GM18511 (cell line): ENCODE data around the gene CNBP.
A peak's percentile ranks its signal among the peaks of the same experiment; 100 is the strongest.
"Not testable (repeated sequence)": the region's sequence is repeated elsewhere in the genome, so short reads cannot be mapped to it uniquely, and the experiment has no call there.

Source experiments
- ATAC-seq: cut with Tn5 transposase; IDR thresholded peaks from one replicate; pipeline ENCODE4 v1.9.1; 2021; ENCODE audit warnings: mild to moderate bottlenecking, moderate library complexity; ENCODE audit not compliant: unreplicated experiment

CNBP gene

GRCh38 chr3:129183569-129184395, at the start of gene CNBP:
CNBP (minus strand) TSS chr3:129183896; CDS start chr3:129171757, 12,139 bp downstream.
- ATAC-seq = peak; percentile 91

GRCh38 chr3:129231331-129232119, 47.8 kb upstream of the CNBP start:
- no peak for ATAC-seq

- ATAC-seq = no peak
Observed at GRCh38 chr3:129230311-129231019, 46.8 kb upstream of the CNBP start.

GRCh38 chr3:129228891-129229585, 45.3 kb upstream of the CNBP start:
- no peak for ATAC-seq

DNA sequence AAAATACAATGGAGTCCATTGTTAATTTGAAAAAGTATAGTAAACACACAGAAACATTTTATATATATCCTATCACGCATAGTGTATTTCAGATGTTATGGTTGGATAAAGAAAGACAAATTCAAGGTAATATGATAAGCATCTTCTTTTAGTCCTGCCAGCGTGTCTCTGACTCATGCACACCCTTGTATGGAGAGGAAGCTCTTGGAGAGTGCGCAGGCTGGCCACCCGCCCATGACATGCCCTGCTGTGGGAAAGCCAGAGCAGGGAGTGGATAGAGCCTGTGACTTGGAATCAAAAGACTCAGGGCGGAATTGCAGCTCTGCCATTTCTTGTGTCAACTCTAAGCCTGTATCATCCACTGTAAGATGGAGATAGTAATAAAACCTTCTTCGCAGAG, 42.7 kb upstream of the CNBP start:
- no peak for ATAC-seq

GRCh38 chr3:129224984-129225393, 41.3 kb upstream of the CNBP start:
- no peak for ATAC-seq

DNA sequence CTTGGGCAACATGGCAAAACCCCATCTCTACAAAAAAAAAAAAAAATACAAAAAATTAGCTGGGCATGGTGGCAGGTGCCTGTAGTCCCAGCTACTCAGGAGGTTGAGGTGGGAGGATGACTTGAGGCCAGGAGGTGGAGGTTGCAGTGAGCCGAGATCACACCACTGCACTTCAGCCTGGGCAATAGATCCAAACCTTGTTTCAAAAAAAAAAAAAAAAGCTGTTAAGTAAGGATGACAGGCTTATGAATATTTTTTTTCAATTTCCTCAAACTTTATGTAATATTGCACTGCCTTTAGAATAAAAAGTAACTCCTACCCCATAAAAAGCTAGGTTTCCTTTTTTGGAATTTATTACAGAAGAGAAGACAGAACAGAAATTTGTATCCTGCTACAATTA, 40.7 kb upstream of the CNBP start:
- not testable (repeated sequence) for ATAC-seq

DNA sequence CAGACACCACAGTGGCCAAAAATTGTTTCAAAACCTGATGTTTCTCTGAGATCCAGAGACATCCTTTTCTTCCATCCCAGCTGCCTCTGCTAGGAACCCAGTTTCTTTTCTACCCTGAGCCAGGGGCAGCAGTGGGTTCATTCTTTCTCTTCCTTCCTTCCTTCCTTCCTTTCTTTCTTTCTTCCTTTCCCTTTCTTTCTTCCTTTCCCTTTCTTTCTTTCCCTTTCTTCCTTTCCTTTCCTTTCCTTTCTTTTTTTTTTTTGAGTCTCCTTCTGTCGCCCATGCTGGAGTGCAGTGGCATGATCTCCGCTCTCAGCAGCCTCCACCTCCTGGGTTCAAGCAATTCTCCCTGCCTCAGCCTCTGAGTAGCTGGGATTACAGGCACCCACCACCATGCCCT, 35.0 kb upstream of the CNBP start:
- no peak for ATAC-seq

- no peak for ATAC-seq
Observed at GRCh38 chr3:129213238-129213637, 29.5 kb upstream of the CNBP start.

- ATAC-seq = no peak
Observed at GRCh38 chr3:129211772-129212171, 28.1 kb upstream of the CNBP start.

GRCh38 chr3:129211345-129211744, 27.6 kb upstream of the CNBP start:
- ATAC-seq = no peak

GRCh38 chr3:129207479-129207878, 23.8 kb upstream of the CNBP start:
- no peak for ATAC-seq

DNA sequence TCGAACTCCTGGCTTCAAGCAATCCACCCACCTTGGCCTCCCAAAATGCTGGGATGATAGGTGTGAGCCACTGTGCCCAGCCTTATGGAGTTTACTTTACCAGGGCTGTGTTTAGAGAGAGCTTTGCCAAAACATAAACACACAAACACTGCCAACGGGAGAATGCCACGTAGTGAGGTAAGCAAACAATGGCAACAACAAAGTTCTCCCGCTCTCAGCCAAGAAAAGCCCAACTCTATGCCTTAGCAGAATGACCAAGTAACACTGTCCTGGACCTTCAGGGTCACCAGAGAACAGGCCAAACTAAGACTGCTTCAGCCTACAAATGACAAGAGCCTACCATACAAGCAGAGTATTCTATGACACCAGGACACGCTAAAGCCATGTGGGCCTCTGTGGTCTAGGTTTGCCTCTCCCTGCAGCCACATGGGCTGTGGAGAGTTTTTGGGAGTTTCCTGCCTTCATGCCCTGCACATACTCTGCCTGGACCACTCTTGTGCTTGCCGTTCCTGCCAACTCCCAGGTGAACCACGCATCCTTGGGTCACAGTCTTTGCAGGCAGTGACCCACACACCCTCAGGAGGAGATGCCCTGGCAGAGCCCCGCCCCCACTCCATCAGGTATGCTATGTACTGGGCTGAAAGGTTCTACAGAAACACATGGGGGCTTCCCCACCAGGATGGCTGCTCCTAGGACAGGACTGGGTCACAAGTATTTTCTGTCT, 21.6 kb upstream of the CNBP start:
- ATAC-seq = no peak

DNA sequence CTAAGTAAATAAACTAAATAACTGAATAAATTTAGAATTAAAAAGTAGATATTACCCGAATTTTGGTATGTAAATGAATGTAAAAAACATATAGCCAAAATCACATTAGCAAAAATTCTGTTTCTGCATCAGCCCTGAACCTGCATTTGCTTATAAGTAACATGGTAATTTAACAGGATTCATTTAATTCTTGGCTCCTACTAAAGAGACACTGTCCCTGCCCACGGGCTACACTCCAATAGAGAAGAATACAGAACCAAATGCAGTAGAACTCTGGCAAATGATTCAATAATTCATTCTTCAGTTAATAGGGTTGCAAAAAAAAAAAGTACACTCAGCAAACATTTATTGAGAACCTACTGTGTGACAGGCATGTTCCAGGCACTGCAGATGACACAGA, 20.8 kb upstream of the CNBP start:
- ATAC-seq = no peak

GRCh38 chr3:129199366-129199765, 15.7 kb upstream of the CNBP start:
- no peak for ATAC-seq

- no peak for ATAC-seq
Observed at GRCh38 chr3:129197321-129197720, 13.6 kb upstream of the CNBP start.

GRCh38 chr3:129196601-129197000, 12.9 kb upstream of the CNBP start:
- no peak for ATAC-seq

GRCh38 chr3:129195731-129196256, 12.1 kb upstream of the CNBP start:
- no peak for ATAC-seq

DNA sequence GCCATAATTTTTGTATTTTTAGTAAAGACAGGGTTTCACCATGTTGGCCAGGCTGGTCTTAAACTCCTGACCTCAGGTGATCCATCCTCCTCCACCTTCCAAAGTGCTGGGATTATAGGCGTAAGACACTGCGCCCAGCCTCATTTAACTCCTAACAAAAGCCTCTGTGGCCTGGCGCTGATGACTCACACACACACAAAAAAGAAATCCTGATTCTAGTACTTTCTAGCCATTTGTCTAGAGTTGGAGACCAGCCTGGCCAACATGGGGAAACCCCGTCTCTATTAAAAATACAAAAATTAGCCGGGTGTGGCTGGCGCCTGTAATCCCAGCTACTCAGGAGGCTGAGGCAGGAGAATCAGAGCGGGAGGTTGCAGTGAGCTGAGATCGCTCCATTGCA, 6.1 kb upstream of the CNBP start:
- not testable (repeated sequence) for ATAC-seq

- ATAC-seq = no peak
Observed at GRCh38 chr3:129187857-129188256, 4.2 kb upstream of the CNBP start.
